ENCODE data around the gene MTMR1.

MTMR1 gene

DNA sequence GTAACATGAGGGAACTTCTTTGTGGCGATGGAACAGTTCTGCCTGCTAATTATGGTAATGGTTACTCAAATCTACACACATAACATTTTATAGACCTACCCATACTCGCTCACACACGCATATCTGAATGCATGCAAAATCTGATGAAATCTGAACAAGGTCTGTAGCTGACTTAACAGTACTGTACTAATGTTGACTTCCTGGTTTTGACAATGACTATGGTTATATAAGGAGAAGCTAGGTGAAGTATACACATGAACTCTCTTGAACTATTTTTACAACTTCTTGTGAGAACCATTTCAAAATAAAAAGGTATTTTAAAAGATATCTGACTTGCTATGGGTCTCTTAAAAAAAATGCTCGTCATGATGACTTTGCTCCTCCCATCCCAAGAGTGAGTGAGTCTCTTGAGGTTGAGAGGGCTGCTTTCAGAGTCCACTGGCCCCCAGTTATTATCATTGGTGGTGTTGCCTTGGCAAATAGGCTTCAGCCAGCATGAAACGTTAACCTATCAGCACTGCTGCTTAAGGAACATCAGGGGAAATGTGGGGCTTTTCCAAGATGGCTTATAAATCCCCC lies 99.8 kb downstream of the MTMR1 start:
- no peak for DNase-seq

- no peak for DNase-seq
These were observed 112.5 kb downstream of the MTMR1 start for GRCh38 chrX:150805736-150806135.

GRCh38 chrX:150806827-150807226 lies 113.6 kb downstream of the MTMR1 start:
- DNase-seq = no peak

- peak in 1 of 5 experiments; percentile 16 for DNase-seq
These were observed 120.7 kb downstream of the MTMR1 start for GRCh38 chrX:150813922-150814321.

All from T-helper 2 cell (primary cell).